GM18507 (cell line): ENCODE results near the gene FANCC.

Experiments
- DNase-seq: peaks from one replicate; pipeline ENCODE4 v3.0.0; 2011; ENCODE audit warnings: low read depth; ENCODE audit not compliant: insufficient read length; ENCODE audit errors: extremely low spot score
- FAIRE-seq: peaks from 2 replicates; lab custom pipeline; 2011; peaks lifted over from hg19 to GRCh38; lab: Jason Lieb, UNC

FANCC gene

GRCh38 chr9:95132366-95133324 lies 184.9 kb downstream of the FANCC start:
- no peak for FAIRE-seq

GRCh38 chr9:95131023-95131943 lies 186.2 kb downstream of the FANCC start:
- peak; percentile 14 for DNase-seq
- FAIRE-seq = peak; percentile 76

More at GRCh38 chr9:95132366-95133324, 184.9 kb downstream of the FANCC start:
- DNase-seq = no peak

GRCh38 chr9:95130484-95130883 lies 187.0 kb downstream of the FANCC start:
- DNase-seq (no peak), FAIRE-seq (no peak)

GRCh38 chr9:95129476-95130291 lies 187.8 kb downstream of the FANCC start:
- DNase-seq (no peak), FAIRE-seq (no peak)

GRCh38 chr9:95128177-95128524 lies 189.4 kb downstream of the FANCC start:
- FAIRE-seq = no peak

GRCh38 chr9:95127249-95128176 lies 190.0 kb downstream of the FANCC start:
- DNase-seq (peak; percentile 48), FAIRE-seq (peak; percentile 72)

More at GRCh38 chr9:95128177-95128524, 189.4 kb downstream of the FANCC start:
- DNase-seq = no peak

GRCh38 chr9:95126739-95127138 lies 190.8 kb downstream of the FANCC start:
- no peak for DNase-seq

GRCh38 chr9:95125652-95126051 lies 191.9 kb downstream of the FANCC start:
- FAIRE-seq = no peak
- DNase-seq = no peak

More at GRCh38 chr9:95126739-95127138, 190.8 kb downstream of the FANCC start:
- FAIRE-seq = no peak

GRCh38 chr9:95124582-95125367 lies 192.7 kb downstream of the FANCC start:
- no peak for DNase-seq
- no peak for FAIRE-seq

GRCh38 chr9:95120781-95121370 lies 196.6 kb downstream of the FANCC start:
- no peak for DNase-seq
- FAIRE-seq = no peak

- no peak for DNase-seq
- no peak for FAIRE-seq
Observed at GRCh38 chr9:95118596-95118995, 198.9 kb downstream of the FANCC start.

- no peak for FAIRE-seq
- no peak for DNase-seq
Observed at GRCh38 chr9:95116808-95117204, 200.7 kb downstream of the FANCC start.

- no peak for FAIRE-seq
- no peak for DNase-seq
Observed at GRCh38 chr9:95116002-95116807, 201.3 kb downstream of the FANCC start.

GRCh38 chr9:95115104-95115503 lies 202.4 kb downstream of the FANCC start:
- FAIRE-seq = no peak
- DNase-seq = no peak

- DNase-seq (no peak), FAIRE-seq (no peak)
Observed at GRCh38 chr9:95112436-95113280, 204.9 kb downstream of the FANCC start.

- DNase-seq (no peak), FAIRE-seq (no peak)
Observed at GRCh38 chr9:95111716-95112115, 205.8 kb downstream of the FANCC start.
